B cell (primary cell): ENCODE results near the gene TECR. TPM values are rescaled to one million over a fixed set of nuclear protein-coding genes. Genes with fewer than 3 reads are reported as not detected.

Experiments
- ATAC-seq: fragments of 200-7000 bp; cut with Tn5 transposase; one replicate; pipeline ENCODE4 v1.10.0; 2021; ENCODE audit warnings: low read depth, mild to moderate bottlenecking, moderate number of reproducible peaks, moderate library complexity
- CTCF ChIA-PET: fragments of 350-600 bp; sonication (Branson Sonifier 250); formaldehyde crosslinking; loops from one replicate; lab custom pipeline; 2021; ENCODE audit warnings: antibody characterized with exemption, inconsistent platforms; lab: Charles Lee
- POLR2A ChIA-PET: fragments of 350-600 bp; sonication (Branson Sonifier 250); formaldehyde crosslinking; loops from one replicate; lab custom pipeline; 2021; ENCODE audit warnings: antibody characterized with exemption; lab: Charles Lee
- DNase-seq: peaks from one replicate; pipeline ENCODE4 v3.0.0; 2013
- H2AFZ ChIP-seq: 2 replicates; pipeline ENCODE4 v1.6.1; 2012; ENCODE audit warnings: mild to moderate bottlenecking, low read depth, low read length; ENCODE audit not compliant: insufficient read depth, poor library complexity, severe bottlenecking
- H3K27ac ChIP-seq, 2 donors: 1 replicate in 1 of 2; 2 replicates in 1 of 2; pipeline ENCODE4 v1.5.1; 2012 to 2013; ENCODE audit warnings: low read length in 2 of 2, mild to moderate bottlenecking in 2 of 2, moderate library complexity in 1 of 2
- H3K27me3 ChIP-seq, 4 experiments: fragments of 200-600 bp in 1 of 4; sonication (generic) in 1 of 4; replicated peaks in 1 of 4; 1 replicate in 2 of 4; 2 replicates in 2 of 4; pipeline versions ENCODE4 v1.6.1 to v1.7.0; 2013 to 2016; ENCODE audit warnings: low read length in 3 of 4, mild to moderate bottlenecking in 2 of 4, mixed read lengths in 1 of 4, moderate library complexity in 1 of 4; ENCODE audit not compliant: insufficient read depth in 4 of 4, control insufficient read depth in 3 of 4; ENCODE audit errors: control extremely low read depth in 1 of 4
- H3K36me3 ChIP-seq, 2 experiments: replicated peaks in 1 of 2; 1 replicate in 1 of 2; 2 replicates in 1 of 2; pipeline versions ENCODE4 v1.6.1 to v1.7.1; 2013; ENCODE audit warnings: low read length in 1 of 2; ENCODE audit not compliant: insufficient read depth in 2 of 2, control insufficient read depth in 1 of 2; ENCODE audit errors: control extremely low read depth in 1 of 2, extremely low read depth in 1 of 2
- H3K4me1 ChIP-seq, 2 donors: fragments of 200-600 bp in 1 of 2; sonication (generic) in 1 of 2; 1 replicate in 1 of 2; 2 replicates in 1 of 2; pipeline versions ENCODE4 v1.5.1 to v1.6.1; 2013 to 2017; ENCODE audit warnings: low read length in 2 of 2; ENCODE audit not compliant: control insufficient read depth in 2 of 2, insufficient read depth in 2 of 2
- H3K4me2 ChIP-seq: replicated peaks from 2 replicates; pipeline ENCODE3; 2012; ENCODE audit warnings: mild to moderate bottlenecking, low read depth, low read length; ENCODE audit not compliant: poor library complexity, severe bottlenecking
- H3K4me3 ChIP-seq, 5 experiments: fragments of 200-600 bp in 1 of 5; sonication (generic) in 1 of 5; 1 replicate in 3 of 5; 2 replicates in 2 of 5; pipeline versions ENCODE4 v1.5.1 to v1.7.0; 2011 to 2016; ENCODE audit warnings: low read length in 4 of 5, mild to moderate bottlenecking in 4 of 5, low read depth in 2 of 5, control low read depth in 1 of 5, moderate library complexity in 1 of 5; ENCODE audit not compliant: insufficient read depth in 1 of 5; ENCODE audit errors: control extremely low read depth in 1 of 5, extremely low read depth in 1 of 5
- H3K79me2 ChIP-seq: fragments of 200-600 bp; sonication (generic); one replicate; pipeline ENCODE4 v1.6.0; 2016; ENCODE audit warnings: low read length; ENCODE audit not compliant: control insufficient read depth, insufficient read depth
- H3K9ac ChIP-seq: fragments of 200-600 bp; sonication (generic); 2 replicates; pipeline ENCODE4 v1.6.1; 2017; ENCODE audit warnings: mild to moderate bottlenecking, low read length, moderate library complexity
- H3K9me3 ChIP-seq, 3 donors: one replicate each; pipeline versions ENCODE4 v1.6.1 to v1.7.1; 2013; ENCODE audit warnings: low read length in 2 of 3; ENCODE audit not compliant: control insufficient read depth in 2 of 3, insufficient read depth in 1 of 3; ENCODE audit errors: control extremely low read depth in 1 of 3
- H4K20me1 ChIP-seq: 2 replicates; pipeline ENCODE4 v1.6.0; 2012; ENCODE audit warnings: mild to moderate bottlenecking, low read length; ENCODE audit not compliant: insufficient read depth, control insufficient read depth, poor library complexity, severe bottlenecking
- H3K27ac Mint-ChIP-seq: one replicate; pipeline ENCODE4 v1.8.0; 2021; ENCODE audit warnings: mixed read lengths
- H3K27me3 Mint-ChIP-seq: one replicate; pipeline ENCODE4 v1.8.0; 2021; ENCODE audit warnings: mixed read lengths
- H3K4me1 Mint-ChIP-seq: one replicate; pipeline ENCODE4 v1.8.0; 2021; ENCODE audit warnings: mixed read lengths
- H3K4me3 Mint-ChIP-seq: one replicate; pipeline ENCODE4 v1.8.0; 2021; ENCODE audit warnings: mixed read lengths
- H3K9me3 Mint-ChIP-seq: one replicate; pipeline ENCODE4 v1.8.0; 2022; ENCODE audit warnings: mixed read lengths; ENCODE audit not compliant: insufficient read depth
- CTCF ChIP-seq: fragments of 200-600 bp; IDR thresholded peaks from one replicate; pipeline ENCODE4 v1.8.0; 2022; ENCODE audit warnings: antibody characterized with exemption, mild to moderate bottlenecking
- EZH2 ChIP-seq: IDR thresholded peaks from 2 replicates; pipeline ENCODE4 v1.6.1; 2012; ENCODE audit warnings: borderline replicate concordance, low read depth, mild to moderate bottlenecking, moderate library complexity, low read length; ENCODE audit not compliant: insufficient read depth, poor library complexity, severe bottlenecking
- WGBS: methylation state at CpG from one replicate; pipeline ENCODE4 v1.1.5; 2013; ENCODE audit warnings: missing lambda C conversion rate; ENCODE audit not compliant: insufficient coverage; 5-methylcytosine and 5-hydroxymethylcytosine counted together
- intact Hi-C: fragments of 100-400 bp; cut with micrococcal nuclease; formaldehyde crosslinking; loops from one replicate; pipeline ENCODE4 v1.10.0; 2022
- polyA plus RNA-seq: library from polyadenylated mRNA; depleted of rRNA; stranded (reverse); fragments of >200 nt; gene quantifications from 2 replicates; pipeline ENCODE4 v1.2.3, GENCODE V29; 2012
- total RNA-seq, 2 donors: library from RNA; stranded (reverse); fragments of 120-200 nt in 1 of 2; gene quantifications; 1 replicate in 1 of 2; 2 replicates in 1 of 2; pipeline versions ENCODE4 v1.2.3 to v1.2.4, GENCODE V29; 2013 to 2022

Gene TECR
- total and polyA plus RNA-seq, 2 donors (not counting 1 experiment from before 2014, with no cell fraction given), result 68.9 to 129 TPM

- no peak overlapping the region for H3K4me3 Mint-ChIP-seq
- Histone ChIP-seq H3K9ac (no peak overlapping the region), H2AFZ (no peak overlapping the region), H3K9me3 (no peaks in the 10 kb centered on the region), H3K4me3 (no peak overlapping the region), H3K79me2 (peaks cover 75% of the 10 kb centered on the region), H3K27me3 (no peaks in the 10 kb centered on the region), H3K4me2 (no peak overlapping the region), H3K27ac (no peak overlapping the region), H4K20me1 (peaks cover 34% of the 10 kb centered on the region), H3K4me1 (peaks cover 0 to 5% of the 10 kb centered on the region in 2 donors), H3K36me3 (peaks cover 0 to 6% of the 10 kb centered on the region in 2 experiments)
- H3K4me1 Mint-ChIP-seq, result peaks cover 24% of the 10 kb centered on the region
- no peaks in the 10 kb centered on the region for H3K9me3 Mint-ChIP-seq
- POLR2A ChIA-PET, result interaction anchor here (0.5 kb wide), 1 partner anchor 272 kb away, joined by 4 read pairs; no protein-coding TSS in a partner anchor
- CTCF ChIA-PET, result interaction anchor here (1.2 to 3.7 kb wide), 2 partner anchors 8 to 13 kb away, joined by 4 to 16 read pairs; no protein-coding TSS in a partner anchor
- no peak for DNase-seq
- peak overlapping the region; percentile 20 for H3K27ac Mint-ChIP-seq
- 38% methylated on average over 7 of the region's 7 CpGs for WGBS
- no peak for ATAC-seq
- TF ChIP-seq EZH2 (no peak), CTCF (no peak)
- intact Hi-C loops, result no loop called here
- H3K27me3 Mint-ChIP-seq, result no peaks in the 10 kb centered on the region
Observed at GRCh38 chr19:14542711-14543328, 13.4 kb downstream of the TECR start.

- H3K9me3 ChIP-seq, result no peaks in the 10 kb centered on the region
- Mint-ChIP-seq H3K4me3 (no peak overlapping the region), H3K9me3 (no peaks in the 10 kb centered on the region), H3K27ac (no peak overlapping the region), H3K4me1 (peaks cover 21% of the 10 kb centered on the region), H3K27me3 (no peaks in the 10 kb centered on the region)
- H3K79me2 ChIP-seq, result peaks cover 78% of the 10 kb centered on the region
- H4K20me1 ChIP-seq, result peaks cover 34% of the 10 kb centered on the region
- ATAC-seq (no peak), DNase-seq (no peak)
- no peaks in the 10 kb centered on the region for H3K27me3 ChIP-seq
- H3K9ac ChIP-seq, result no peak overlapping the region
- peaks cover 0 to 5% of the 10 kb centered on the region in 2 donors for H3K4me1 ChIP-seq
- no peak overlapping the region for H3K27ac ChIP-seq
- ChIA-PET POLR2A (no interaction called here), CTCF (interaction anchor here (3.7 kb wide), 1 partner anchor 12 kb away, joined by 16 read pairs; no protein-coding TSS in a partner anchor)
- H3K4me2 ChIP-seq, result no peak overlapping the region
- no peak for TF ChIP-seq EZH2
- no peak for TF ChIP-seq CTCF
- no peak overlapping the region for H3K4me3 ChIP-seq
- 95% methylated on average over 5 of the region's 5 CpGs for WGBS
- H2AFZ ChIP-seq, result no peak overlapping the region
- intact Hi-C loops, result no loop called here
- peaks cover 0 to 9% of the 10 kb centered on the region in 2 experiments for H3K36me3 ChIP-seq
Observed at GRCh38 chr19:14544047-14544446, 14.7 kb downstream of the TECR start.
